GM21619 (cell line): ENCODE results near the gene ITIH3.

ENCODE experiments used
- ATAC-seq: cut with Tn5 transposase; IDR thresholded peaks from one replicate; pipeline ENCODE4 v1.9.1; 2021; ENCODE audit not compliant: unreplicated experiment

The ITIH3 gene

GRCh38 chr3:52792961-52793695 lies 1.5 kb upstream of the ITIH3 start:
- no peak for ATAC-seq

DNA sequence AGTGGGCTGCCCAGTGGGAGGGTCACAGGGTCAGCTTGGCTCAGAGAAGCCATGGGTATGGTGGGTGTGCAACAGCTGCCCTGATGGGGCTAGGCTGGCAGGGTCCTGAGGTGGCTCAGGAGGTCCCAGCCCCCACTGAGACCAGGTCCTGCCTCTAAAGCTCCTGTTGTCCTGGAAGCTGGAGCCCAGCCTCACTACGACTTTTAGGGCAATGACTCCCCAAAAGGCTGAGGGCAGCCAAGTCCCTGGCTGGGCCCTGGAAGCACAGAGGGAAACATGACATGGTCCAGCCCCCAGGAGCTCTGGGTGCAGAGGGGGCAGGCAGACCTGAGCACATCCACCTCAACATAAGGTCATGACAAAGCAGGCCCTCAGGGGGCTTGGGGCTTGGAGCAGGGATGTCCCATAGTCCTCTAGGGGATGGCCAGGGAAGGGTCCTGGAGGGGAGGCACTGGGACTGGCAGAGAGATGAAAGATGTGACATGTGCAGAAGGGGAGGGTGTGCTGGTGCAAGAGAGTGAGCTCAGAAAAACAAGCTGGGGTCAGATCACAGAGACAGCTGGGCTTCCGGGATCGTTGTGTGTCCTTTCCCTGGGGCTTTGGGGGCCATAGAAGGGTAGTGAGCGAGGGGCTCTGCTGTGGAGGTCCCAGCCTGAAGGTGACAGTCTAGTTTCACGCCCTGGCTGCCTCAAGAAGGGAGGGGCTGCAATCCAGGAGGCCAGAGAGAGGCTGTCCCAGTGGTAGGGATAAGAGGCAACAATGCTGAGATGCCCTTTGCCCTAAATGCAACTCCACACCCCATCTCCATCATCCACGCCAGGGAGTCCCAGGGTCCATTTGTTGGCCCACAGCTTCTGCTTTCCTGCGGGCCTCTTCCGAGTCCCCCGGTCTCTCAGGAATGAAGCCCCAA lies 639 bp upstream of the ITIH3 start:
- ATAC-seq, result no peak

DNA sequence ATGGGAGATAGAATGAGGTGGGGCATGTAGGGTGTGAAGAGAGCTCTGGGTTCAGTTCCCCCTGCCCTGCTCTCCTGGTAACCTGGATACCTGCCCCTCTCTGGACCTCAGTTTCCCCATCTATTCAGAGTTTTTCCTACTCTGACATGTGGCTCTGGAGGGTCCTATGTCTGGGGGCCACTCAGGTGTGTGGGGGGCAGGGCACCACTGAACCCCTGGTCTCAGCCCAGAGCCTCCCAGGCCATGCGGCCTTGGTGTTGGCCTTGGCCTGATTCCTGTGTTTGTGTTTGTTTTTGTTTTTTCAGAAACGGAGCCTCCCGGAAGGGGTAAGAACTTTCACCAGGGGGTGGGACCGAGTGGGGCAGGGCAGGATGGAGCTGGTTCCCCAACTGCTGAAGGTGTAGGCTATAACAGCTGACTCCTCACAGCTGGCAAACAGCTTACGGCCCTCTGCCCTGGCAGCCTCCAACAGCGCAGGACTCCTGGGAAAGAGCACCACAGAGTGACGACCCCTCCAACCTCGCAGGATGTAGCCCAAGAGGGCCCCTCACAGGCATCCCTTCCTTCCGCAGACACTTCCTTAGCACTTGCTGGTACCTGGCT lies 803 bp downstream of the ITIH3 start:
- no peak for ATAC-seq

DNA sequence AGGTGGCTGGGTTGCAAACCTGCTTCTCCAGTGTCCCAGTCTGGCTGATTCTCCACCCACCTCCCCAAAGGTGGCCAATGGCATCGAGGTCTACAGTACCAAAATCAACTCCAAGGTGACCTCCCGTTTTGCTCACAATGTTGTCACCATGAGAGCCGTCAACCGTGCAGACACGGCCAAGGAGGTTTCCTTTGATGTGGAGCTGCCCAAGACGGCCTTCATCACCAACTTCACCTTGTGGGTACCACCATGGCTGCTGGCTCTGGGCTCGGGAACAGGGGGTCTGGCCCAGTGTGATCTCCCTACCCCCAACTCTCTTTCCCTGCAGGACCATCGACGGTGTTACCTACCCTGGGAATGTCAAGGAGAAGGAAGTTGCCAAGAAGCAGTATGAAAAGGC lies 1.8 kb downstream of the ITIH3 start:
- no peak for ATAC-seq

DNA sequence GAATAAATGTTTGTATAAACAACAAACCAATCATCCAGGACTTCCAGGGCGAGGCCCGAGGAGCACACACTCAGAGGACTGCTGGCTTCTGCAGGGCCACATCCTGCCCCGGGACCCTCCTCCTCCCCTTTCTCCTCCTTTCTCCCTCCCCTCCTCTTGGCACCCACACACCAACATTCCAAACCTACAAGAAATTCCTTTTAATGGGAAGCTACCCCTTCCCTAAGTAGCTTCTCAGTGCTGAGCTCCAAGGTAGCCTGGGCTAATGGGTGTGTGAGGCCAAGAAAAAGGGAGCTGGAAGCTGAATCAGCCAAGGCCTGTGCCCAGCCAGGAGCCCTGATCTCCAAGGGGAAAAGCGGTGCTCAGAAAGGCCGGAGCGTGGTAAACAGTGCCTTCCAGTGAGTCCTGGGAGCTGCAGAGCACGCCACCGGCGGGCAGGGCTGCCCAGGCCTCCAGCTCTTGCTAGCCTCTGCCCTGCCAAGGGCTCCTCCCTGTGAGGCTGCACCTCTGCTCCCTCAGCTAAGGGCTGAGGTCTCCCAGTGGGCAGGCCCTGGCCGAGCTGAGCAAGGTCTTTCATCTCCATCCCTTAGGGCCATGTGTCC lies 3.9 kb downstream of the ITIH3 start:
- no peak for ATAC-seq

- ATAC-seq, result no peak
Observed at GRCh38 chr3:52798978-52799476, 4.4 kb downstream of the ITIH3 start.

DNA sequence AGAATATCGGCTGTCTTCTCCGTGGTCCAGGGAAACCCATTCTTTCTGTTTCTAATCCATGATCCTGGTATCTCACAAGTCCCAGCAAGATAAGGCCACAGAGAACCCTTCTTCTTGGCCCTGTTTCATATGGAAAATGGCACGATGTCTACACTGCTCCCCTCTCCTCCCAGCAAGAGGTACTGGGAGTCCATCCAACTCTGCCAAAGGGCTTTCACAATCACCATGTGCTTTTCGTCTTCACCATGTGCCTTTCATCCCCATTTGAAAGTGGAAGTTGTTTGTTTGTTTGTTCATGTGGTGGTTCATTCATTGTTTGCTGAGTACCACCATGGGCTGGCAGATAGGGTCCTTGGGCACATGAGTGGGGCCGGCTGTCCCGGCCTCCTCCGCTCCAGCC lies 5.5 kb downstream of the ITIH3 start:
- no peak for ATAC-seq

DNA sequence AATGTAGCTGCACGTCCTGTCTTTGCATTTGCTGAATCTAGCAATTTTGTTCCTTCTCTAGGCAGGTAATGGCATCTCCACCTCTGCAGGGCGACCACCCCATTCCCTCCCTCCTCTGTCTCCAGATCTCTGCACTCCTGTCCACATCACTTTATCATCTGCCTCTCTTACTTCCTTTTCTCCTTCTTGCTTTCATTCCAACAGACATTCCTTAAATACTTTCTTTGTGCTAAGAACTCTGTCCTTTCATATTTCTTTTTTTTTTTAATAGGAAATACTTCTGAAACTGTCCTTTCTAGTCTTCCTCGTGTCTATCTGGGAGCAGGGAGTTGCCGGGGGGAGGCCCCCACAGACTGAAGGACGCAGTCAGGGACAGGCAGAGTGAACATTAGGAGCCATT lies 7.2 kb downstream of the ITIH3 start:
- no peak for ATAC-seq

DNA sequence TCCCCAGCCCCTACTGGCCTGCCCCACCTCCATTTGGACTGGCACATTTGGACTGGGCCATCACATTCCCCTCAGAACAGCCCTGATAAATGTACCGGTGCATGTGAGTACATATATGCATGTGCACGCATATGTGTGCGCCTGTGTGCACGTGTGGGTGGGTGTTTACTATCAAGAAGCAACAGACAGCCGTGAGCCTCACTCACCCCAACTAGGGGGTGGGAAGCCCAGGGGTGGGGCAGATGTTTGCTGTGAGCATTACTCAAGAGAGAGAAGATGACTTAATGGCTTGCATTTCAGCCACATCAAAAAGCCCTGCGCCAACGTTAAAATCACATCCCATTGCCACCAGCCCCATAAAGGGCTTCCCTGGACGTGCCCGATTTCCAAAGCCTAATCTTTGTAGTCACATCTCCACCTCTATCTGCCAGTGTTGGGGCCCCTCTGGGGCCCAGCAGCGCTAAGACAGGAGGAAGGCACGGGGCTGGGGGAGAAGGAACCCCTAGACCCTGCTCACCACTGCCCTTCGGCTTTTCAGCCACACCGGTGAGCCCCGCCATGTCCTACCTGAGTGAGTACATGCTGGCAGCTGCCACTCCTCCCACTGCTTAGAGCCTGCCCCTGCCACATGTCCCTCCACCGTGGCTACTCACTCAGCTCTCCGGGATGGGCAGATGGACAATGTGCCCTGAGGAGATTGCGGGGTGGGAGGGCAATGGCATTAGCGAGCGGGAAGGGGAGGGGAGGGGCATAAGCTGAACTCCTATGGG lies 10.9 kb downstream of the ITIH3 start:
- no peak for ATAC-seq

DNA sequence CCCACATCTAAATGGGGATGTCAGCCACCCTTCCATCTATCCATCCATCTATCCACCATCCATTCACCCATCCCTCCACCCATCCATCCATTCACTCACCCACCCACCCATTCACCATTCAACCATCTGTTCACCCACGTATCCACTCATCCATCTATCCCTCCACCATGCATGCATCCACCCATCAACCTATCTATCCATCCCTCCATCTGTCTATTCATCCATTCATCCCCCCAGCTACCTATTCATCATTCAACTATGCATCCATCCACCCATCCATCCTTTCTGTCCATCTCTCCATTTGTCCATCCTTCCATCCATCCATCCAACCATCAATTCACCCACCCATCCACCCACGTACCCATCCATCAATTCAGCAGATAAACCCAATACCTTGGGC lies 14.6 kb downstream of the ITIH3 start:
- no peak for ATAC-seq

GRCh38 chr3:52809662-52810377 lies 15.2 kb downstream of the ITIH3 start:
- no peak for ATAC-seq

GRCh38 chr3:52810923-52811322 lies 16.3 kb downstream of the ITIH3 start:
- ATAC-seq, result no peak

DNA sequence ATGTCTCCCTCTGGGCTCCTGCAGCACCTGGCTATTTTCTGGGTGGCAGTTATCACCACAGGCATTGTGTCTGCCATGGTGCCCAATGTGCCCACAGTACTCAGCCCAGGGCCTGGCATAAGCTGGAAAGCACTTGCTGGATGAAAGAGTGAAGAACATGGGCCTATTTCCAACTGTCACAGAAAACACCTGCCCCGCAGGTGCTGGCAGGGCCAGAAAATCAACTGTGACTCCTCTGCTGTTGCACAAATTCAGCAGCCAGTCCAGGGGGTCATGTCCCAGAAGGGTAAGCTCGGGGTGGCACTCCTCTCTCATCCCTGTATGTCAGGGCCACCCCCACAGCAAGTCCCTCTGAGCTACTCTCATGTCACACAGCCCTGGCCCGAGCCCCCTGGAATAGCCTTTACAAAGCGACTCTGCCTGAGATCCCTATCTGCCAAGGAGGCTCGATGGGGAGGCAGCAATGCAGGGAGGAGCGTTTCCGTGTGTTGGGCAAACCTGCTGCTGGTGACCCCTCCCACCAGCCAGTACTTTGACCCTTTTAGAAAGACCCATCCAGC lies 16.9 kb downstream of the ITIH3 start:
- ATAC-seq, result no peak

DNA sequence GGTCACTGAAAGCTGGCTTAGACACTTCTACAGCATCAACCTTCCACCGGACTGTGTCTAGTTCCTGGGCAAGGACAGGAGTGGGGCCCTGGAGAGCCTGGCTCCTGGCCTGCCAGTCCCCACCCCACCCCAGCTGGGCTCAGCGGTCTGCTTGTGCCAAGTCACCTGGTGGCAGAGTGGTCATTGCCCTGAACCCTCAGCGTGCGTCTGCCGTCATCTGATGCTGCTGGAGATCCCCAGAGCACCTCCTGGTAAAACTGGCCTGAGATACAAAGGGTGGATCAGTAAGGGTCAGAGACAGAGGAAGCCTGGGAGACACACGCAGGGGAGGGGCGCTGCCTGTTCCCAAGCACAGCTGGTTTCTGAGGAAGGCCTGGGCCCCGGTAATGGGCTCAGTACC lies 19.2 kb downstream of the ITIH3 start:
- no peak for ATAC-seq

DNA sequence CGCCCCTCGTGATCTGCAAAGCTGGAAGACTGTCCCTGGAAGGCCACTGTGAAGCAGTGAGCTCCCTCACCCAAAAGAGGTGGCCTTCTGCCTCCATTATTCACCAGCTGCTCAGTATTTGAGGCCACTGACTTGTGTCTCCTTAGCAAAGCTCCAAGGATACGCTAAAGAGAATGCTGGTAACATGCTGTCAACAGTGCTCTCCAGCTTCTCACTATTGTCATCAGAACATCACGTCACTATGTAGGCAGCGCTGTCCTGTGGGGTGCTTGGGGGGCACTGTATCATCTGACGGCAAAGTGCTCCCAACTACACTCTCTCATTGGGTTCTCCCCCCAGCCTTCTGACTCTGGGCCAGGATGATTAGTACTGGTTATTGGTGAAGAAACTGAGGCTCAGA lies 21.6 kb downstream of the ITIH3 start:
- no peak for ATAC-seq

GRCh38 chr3:52816654-52817053 lies 22.1 kb downstream of the ITIH3 start:
- ATAC-seq, result no peak

GRCh38 chr3:52817221-52817620 lies 22.6 kb downstream of the ITIH3 start:
- ATAC-seq, result no peak

DNA sequence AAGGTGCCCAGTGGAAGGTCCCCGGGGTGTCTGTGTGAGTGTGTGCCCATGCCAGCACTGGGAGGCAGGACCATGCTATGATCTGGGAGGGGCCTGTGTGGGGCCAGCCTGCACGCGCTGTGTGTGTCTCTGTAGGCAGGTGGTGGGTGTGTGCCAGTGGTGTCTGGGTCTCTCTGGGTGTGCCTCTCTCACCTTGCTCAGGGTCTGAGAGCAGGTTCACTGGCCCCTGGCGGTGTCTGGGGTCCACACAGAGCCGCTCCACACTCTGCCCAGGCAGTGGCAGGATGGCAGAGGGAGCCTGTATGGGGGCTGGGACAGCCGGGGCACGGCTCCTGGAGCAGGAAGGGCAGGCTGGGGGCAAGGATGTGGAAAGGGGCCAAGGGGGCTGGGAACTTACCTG lies 23.3 kb downstream of the ITIH3 start:
- no peak for ATAC-seq

GRCh38 chr3:52819936-52820335 lies 25.3 kb downstream of the ITIH3 start:
- ATAC-seq, result no peak

DNA sequence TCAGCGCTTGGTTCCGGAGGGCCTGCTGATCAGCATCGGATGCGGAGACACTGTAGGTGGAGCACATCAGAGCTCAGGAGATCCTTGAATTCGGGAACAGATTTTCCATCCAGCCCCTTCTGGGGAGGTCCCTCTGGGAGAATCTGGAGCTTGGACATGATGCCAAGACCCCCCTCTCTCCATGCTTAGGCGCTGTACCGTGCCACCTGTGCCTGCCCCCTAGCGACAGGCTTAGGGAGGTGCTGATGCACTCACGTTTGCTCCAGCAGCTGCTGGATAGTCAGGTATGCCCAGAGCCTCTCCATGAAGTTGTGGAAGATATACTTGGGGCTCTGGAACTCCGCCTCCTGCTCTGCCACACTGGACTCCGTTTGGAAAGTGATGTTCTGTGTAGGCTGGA lies 26.1 kb downstream of the ITIH3 start:
- ATAC-seq, result no peak
